Caco-2 (cell line): ENCODE results near the gene RAI1. TPM values are rescaled to one million over a fixed set of nuclear protein-coding genes. Genes with fewer than 3 reads are reported as not detected.
A peak's percentile ranks its signal among the peaks of the same experiment; 100 is the strongest.

Experiments used
- BruUV-seq: library from RNA; stranded (reverse); fragments of 400-500 nt; replicated peaks from 2 replicates; lab custom pipeline; 2021; lab: Mats Ljungman, UMichigan
- CTCF ChIA-PET: fragments of 300-600 bp; sonication (Branson Sonifier 250); formaldehyde crosslinking; loops from one replicate; lab custom pipeline; 2022; ENCODE audit warnings: antibody characterized with exemption; lab: Charles Lee
- POLR2A ChIA-PET: fragments of 300-600 bp; sonication (Branson Sonifier 250); formaldehyde crosslinking; loops from one replicate; lab custom pipeline; 2022; ENCODE audit warnings: antibody characterized with exemption; lab: Charles Lee
- DNase-seq, 2 experiments: peaks; one replicate each; pipeline versions ENCODE4 v3.0.0 to v3.0.0-alpha.2; 2020 to 2022
- H3K27me3 ChIP-seq: replicated peaks from 2 replicates; pipeline ENCODE4 v1.6.0; 2011; ENCODE audit warnings: low read length; ENCODE audit not compliant: control insufficient read depth, insufficient read depth
- H3K36me3 ChIP-seq: 2 replicates; pipeline ENCODE4 v1.5.1; 2011; ENCODE audit warnings: low read length; ENCODE audit not compliant: control insufficient read depth, insufficient read depth
- H3K4me1 ChIP-seq: fragments of 250-450 bp; sonication (Bioruptor Pico); 2 replicates; pipeline ENCODE4 v1.5.1; 2020; ENCODE audit warnings: mild to moderate bottlenecking
- H3K4me3 ChIP-seq: 2 replicates; pipeline ENCODE4 v1.5.1; 2011; ENCODE audit warnings: low read depth, mild to moderate bottlenecking, control low read depth, low read length
- H3K9me3 ChIP-seq: fragments of 250-450 bp; sonication (Bioruptor Pico); 2 replicates; pipeline ENCODE4 v1.5.1; 2020; ENCODE audit warnings: mild to moderate bottlenecking, moderate library complexity
- H3K27ac Mint-ChIP-seq: one replicate; pipeline ENCODE4 v1.8.0; 2022; ENCODE audit warnings: mixed read lengths; ENCODE audit not compliant: unreplicated experiment
- H3K27me3 Mint-ChIP-seq: one replicate; pipeline ENCODE4 v1.8.0; 2022; ENCODE audit warnings: mixed read lengths; ENCODE audit not compliant: insufficient read depth, unreplicated experiment
- H3K36me3 Mint-ChIP-seq: one replicate; pipeline ENCODE4 v1.8.0; 2022; ENCODE audit warnings: mild to moderate bottlenecking, mixed read lengths; ENCODE audit not compliant: insufficient read depth, unreplicated experiment
- H3K4me1 Mint-ChIP-seq: one replicate; pipeline ENCODE4 v1.8.0; 2022; ENCODE audit warnings: low read depth, mixed read lengths; ENCODE audit not compliant: unreplicated experiment
- H3K4me3 Mint-ChIP-seq: one replicate; pipeline ENCODE4 v1.8.0; 2022; ENCODE audit warnings: mild to moderate bottlenecking, moderate library complexity, mixed read lengths; ENCODE audit not compliant: unreplicated experiment
- H3K9me3 Mint-ChIP-seq: one replicate; pipeline ENCODE4 v1.8.0; 2022; ENCODE audit warnings: mixed read lengths; ENCODE audit not compliant: unreplicated experiment
- intact Hi-C: fragments of 100-400 bp; cut with micrococcal nuclease; formaldehyde crosslinking; loops from one replicate; pipeline ENCODE4 v1.10.0; 2022; ENCODE audit not compliant: unreplicated experiment
- total RNA-seq: library from RNA; stranded (reverse); gene quantifications from 2 replicates; pipeline ENCODE4 v1.2.3, GENCODE V29; 2022
- TF ChIP-seq, protein P1 (sequence below), 2 experiments: fragments of 200-600 bp in 1 of 2; IDR thresholded peaks; 1 replicate in 1 of 2; 2 replicates in 1 of 2; pipeline versions ENCODE4 v1.5.1 to v1.8.0; 2011 to 2022; ENCODE audit warnings: antibody characterized with exemption in 1 of 2, control low read depth in 1 of 2, inconsistent platforms in 1 of 2, low read depth in 1 of 2, low read length in 1 of 2, mild to moderate bottlenecking in 1 of 2, moderate library complexity in 1 of 2; ENCODE audit not compliant: insufficient read depth in 1 of 2, severe bottlenecking in 1 of 2, unreplicated experiment in 1 of 2

RAI1 gene
- total RNA-seq, 1 experiment from 2014 or later, result 44.3 TPM

DNA sequence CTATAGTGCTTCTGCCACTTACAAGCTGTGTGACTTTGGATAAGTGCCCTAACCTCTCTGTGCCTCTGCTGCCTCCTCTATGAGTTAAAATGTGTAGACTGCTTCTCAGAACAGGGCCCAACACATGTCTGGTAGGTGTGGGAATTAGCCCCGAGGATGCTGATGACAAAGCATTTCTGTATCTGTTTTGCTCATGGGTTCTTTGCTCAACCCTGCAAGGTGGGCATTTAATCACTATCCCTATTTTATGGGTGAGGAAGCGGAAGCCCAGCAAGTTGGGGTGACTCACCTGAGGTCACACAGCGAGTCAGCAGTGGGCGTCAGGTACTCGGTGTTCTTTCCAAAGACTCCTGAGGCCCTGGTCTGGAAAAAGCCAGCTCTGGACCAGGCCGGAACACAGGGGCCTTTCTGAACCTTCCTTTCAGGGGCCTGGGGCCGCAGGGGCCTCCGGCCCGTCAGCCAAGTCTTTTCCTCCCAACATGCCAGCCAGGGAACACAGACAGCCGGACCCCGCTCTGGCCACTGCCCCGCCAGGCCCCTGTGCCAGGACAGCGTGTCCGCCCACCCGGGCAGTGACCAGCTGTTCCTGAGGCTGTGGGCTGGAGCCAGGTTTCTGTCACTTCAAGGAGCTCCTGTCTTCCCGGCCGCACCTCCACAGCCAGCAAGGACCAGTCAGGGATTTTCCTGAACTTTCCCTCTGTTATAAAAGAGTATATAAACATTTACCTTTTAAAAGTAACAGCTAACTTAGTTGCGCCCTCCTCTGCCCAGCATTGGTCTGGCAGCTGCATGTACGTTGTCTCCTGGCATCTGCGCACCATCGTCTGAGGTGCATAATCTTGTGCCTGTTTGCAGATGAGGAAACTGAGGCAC is 93.0 kb downstream of the RAI1 start:
- CTCF ChIA-PET, result interaction anchor here (0.7 kb wide), 1 partner anchor 145 kb away, joined by 3 read pairs; no protein-coding TSS in a partner anchor
- no peak for DNase-seq
- Mint-ChIP-seq H3K4me1 (peaks cover under 1% of the 10 kb centered on the region), H3K27me3 (no peaks in the 10 kb centered on the region), H3K4me3 (no peak overlapping the region), H3K9me3 (no peaks in the 10 kb centered on the region), H3K27ac (no peak overlapping the region), H3K36me3 (peaks cover 5% of the 10 kb centered on the region)
- H3K9me3 ChIP-seq, result no peaks in the 10 kb centered on the region
- H3K4me3 ChIP-seq, result no peak overlapping the region
- TF ChIP-seq, protein P1, sequence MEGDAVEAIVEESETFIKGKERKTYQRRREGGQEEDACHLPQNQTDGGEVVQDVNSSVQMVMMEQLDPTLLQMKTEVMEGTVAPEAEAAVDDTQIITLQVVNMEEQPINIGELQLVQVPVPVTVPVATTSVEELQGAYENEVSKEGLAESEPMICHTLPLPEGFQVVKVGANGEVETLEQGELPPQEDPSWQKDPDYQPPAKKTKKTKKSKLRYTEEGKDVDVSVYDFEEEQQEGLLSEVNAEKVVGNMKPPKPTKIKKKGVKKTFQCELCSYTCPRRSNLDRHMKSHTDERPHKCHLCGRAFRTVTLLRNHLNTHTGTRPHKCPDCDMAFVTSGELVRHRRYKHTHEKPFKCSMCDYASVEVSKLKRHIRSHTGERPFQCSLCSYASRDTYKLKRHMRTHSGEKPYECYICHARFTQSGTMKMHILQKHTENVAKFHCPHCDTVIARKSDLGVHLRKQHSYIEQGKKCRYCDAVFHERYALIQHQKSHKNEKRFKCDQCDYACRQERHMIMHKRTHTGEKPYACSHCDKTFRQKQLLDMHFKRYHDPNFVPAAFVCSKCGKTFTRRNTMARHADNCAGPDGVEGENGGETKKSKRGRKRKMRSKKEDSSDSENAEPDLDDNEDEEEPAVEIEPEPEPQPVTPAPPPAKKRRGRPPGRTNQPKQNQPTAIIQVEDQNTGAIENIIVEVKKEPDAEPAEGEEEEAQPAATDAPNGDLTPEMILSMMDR (IDR thresholded peaks at IDR 0.05; ENCODE audit: insufficient read depth in 1 of 2, low read depth in 1 of 2, low read length in 1 of 2, severe bottlenecking in 1 of 2, unreplicated experiment in 1 of 2), result peak in 1 of 2 experiments; percentile 30
- peaks cover 1% of the 10 kb centered on the region; the same call in 1 of the 2 replicates for H3K36me3 ChIP-seq
- BruUV-seq, result no TSS peak
- H3K27me3 ChIP-seq, result no peaks in the 10 kb centered on the region
- intact Hi-C loops, result no loop called here
- POLR2A ChIA-PET, result interaction anchor here (0.6 kb wide), 1 partner anchor 61 kb away, joined by 5 read pairs; no protein-coding TSS in a partner anchor
- H3K4me1 ChIP-seq, result no peaks in the 10 kb centered on the region

DNA sequence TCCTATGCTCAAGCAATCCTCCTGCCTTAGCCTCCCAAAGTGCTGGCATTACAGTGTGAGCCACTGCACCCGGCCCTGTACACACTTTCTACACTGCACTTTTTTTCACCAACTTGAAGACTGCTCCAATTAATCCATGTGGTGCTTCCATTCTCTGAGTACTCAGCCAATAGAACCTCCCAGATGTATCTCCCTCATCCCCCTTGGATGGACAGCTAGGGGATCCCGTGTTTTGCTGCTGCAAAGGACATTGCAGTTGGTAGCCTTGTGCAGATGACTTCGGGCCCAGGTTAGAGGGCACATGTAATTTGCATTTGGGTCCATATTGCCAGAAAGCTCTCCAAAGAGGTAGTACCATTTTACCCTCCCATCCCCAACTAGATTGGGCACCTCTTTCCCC is 95.6 kb downstream of the RAI1 start:
- CTCF ChIA-PET, result interaction anchor here (0.6 kb wide), 1 partner anchor 103 kb away, joined by 5 read pairs; no protein-coding TSS in a partner anchor
- no TSS peak for BruUV-seq
- peaks cover 19% of the 10 kb centered on the region for H3K4me1 ChIP-seq
- no peak overlapping the region for H3K4me3 ChIP-seq
- H3K27me3 Mint-ChIP-seq, result no peaks in the 10 kb centered on the region
- H3K36me3 Mint-ChIP-seq, result peaks cover 11% of the 10 kb centered on the region
- peaks cover 1% of the 10 kb centered on the region; the same call in 1 of the 2 replicates for H3K36me3 ChIP-seq
- no peak overlapping the region for H3K4me3 Mint-ChIP-seq
- intact Hi-C loops, result no loop called here
- no peak for DNase-seq
- H3K27ac Mint-ChIP-seq, result no peak overlapping the region
- H3K27me3 ChIP-seq, result no peaks in the 10 kb centered on the region
- no peaks in the 10 kb centered on the region for H3K9me3 ChIP-seq
- no peaks in the 10 kb centered on the region for H3K9me3 Mint-ChIP-seq
- TF ChIP-seq, protein P1 (IDR thresholded peaks at IDR 0.05; ENCODE audit: insufficient read depth in 1 of 2, low read depth in 1 of 2, low read length in 1 of 2, severe bottlenecking in 1 of 2, unreplicated experiment in 1 of 2), result no peak
- peaks cover 14% of the 10 kb centered on the region for H3K4me1 Mint-ChIP-seq
- POLR2A ChIA-PET, result no interaction called here

DNA sequence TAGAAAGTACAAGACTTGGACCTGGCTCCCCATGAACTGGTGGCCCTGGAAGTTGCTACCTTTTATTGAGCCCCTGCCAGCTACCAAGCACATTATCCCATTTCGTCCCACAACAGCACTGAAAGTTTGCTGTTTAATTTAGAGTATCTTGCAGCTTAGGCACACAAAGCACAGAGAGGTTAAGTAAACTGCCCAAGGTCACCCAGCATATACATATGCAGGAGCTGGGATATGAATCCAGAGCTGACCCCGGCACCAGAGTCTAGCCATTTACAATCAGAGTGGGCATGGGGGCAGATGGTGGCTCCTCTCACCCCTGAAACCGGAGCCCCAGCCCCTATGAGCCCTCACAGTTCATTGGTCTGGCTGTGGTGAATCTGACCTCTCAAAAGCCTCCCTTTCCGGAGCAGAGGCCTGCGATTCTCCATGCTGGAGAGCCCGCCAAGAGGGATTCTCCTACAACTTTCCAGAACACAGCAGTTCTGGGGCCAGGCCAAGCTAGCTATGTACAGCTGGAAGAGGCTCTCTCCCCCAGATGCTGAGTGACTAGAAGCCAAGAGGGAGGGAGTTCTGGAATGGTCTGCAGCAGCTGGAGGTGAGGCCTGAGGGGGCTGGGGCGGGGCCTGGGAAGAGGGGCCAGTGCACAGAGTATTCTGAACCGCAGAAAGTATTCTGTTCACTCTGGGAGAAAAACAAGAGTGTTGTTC is 97.2 kb downstream of the RAI1 start:
- H3K27ac Mint-ChIP-seq, result no peak overlapping the region
- intact Hi-C loops, result no loop called here
- POLR2A ChIA-PET, result no interaction called here

More for the DNA sequence above, 97.2 kb downstream of the RAI1 start:
- Histone ChIP-seq H3K4me1 (peaks cover 23% of the 10 kb centered on the region), H3K4me3 (no peak overlapping the region), H3K36me3 (peaks cover 1% of the 10 kb centered on the region; the same call in 1 of the 2 replicates), H3K27me3 (no peaks in the 10 kb centered on the region), H3K9me3 (no peaks in the 10 kb centered on the region)
- Mint-ChIP-seq H3K4me3 (no peak overlapping the region), H3K36me3 (peaks cover 12% of the 10 kb centered on the region), H3K9me3 (no peaks in the 10 kb centered on the region), H3K4me1 (peaks cover 14% of the 10 kb centered on the region), H3K27me3 (no peaks in the 10 kb centered on the region)
- TF ChIP-seq, protein P1 (IDR thresholded peaks at IDR 0.05; ENCODE audit: insufficient read depth in 1 of 2, low read depth in 1 of 2, low read length in 1 of 2, severe bottlenecking in 1 of 2, unreplicated experiment in 1 of 2), result no peak
- no TSS peak for BruUV-seq
- CTCF ChIA-PET, result no interaction called here
- no peak for DNase-seq
